SK-N-MC (cell line): ENCODE results near the gene ABLIM2.

ENCODE experiments used
- EZH2 ChIP-seq: fragments of 200-600 bp; sonication (generic); IDR thresholded peaks from one replicate; pipeline ENCODE4 v1.6.1; 2017; ENCODE audit warnings: antibody characterized with exemption
- FOXP2 ChIP-seq: optimal IDR thresholded peaks from 2 replicates; pipeline ENCODE3; 2011; ENCODE audit warnings: mild to moderate bottlenecking, moderate library complexity; ENCODE audit not compliant: insufficient read depth; ENCODE audit errors: extremely low read length, control extremely low read depth
- POLR2AphosphoS5 ChIP-seq: IDR thresholded peaks from 2 replicates; pipeline ENCODE4 v1.6.1; 2012; ENCODE audit warnings: mild to moderate bottlenecking, low read depth, low read length, borderline replicate concordance

GRCh38 chr4:8009097-8009496, 149.5 kb downstream of the ABLIM2 start:
- TF ChIP-seq EZH2 (no peak), POLR2AphosphoS5 (no peak), FOXP2 (no peak)
